K562 (cell line): ENCODE measurements around the gene UFSP2. TPM values are rescaled to one million over a fixed set of nuclear protein-coding genes. Genes with fewer than 3 reads are reported as not detected.

Experiments
- DIDO1 ChIP-seq: fragments of 450-650 bp; IDR thresholded peaks from 2 replicates; pipeline ENCODE4 v1.6.1; 2016; ENCODE audit warnings: low read depth, missing biosample characterization, missing genetic modification characterization
- KDM1A ChIP-seq, 2 experiments: fragments of 450-650 bp; IDR thresholded peaks; 2 replicates each; pipeline ENCODE4 v1.6.1; 2016; ENCODE audit warnings: mild to moderate bottlenecking in 2 of 2
- KLF16 ChIP-seq: IDR thresholded peaks from 2 replicates; pipeline ENCODE4 v1.6.1; 2016; ENCODE audit warnings: antibody characterized with exemption
- MAFK ChIP-seq: IDR thresholded peaks from 2 replicates; pipeline ENCODE4 v1.6.1; 2011; ENCODE audit warnings: low read length, improper control_type of control experiment
- MEF2D ChIP-seq: conservative IDR thresholded peaks from 2 replicates; pipeline ENCODE4 v1.6.1; 2016; ENCODE audit warnings: low read depth, missing genetic modification characterization, missing compliant biosample characterization
- PRDM10 ChIP-seq: fragments of 450-650 bp; IDR thresholded peaks from 2 replicates; pipeline ENCODE4 v1.6.1; 2018; ENCODE audit not compliant: partially characterized antibody
- RAD21 ChIP-seq, 2 experiments: fragments of 250-450 bp in 1 of 2; fragments of 450-650 bp in 1 of 2; sonication (Bioruptor Pico) in 1 of 2; formaldehyde crosslinking in 1 of 2; IDR thresholded peaks in 1 of 2; conservative IDR thresholded peaks in 1 of 2; 2 replicates each; pipeline versions ENCODE4 v1.4.0 to v1.8.0; 2020 to 2022; ENCODE audit warnings: mild to moderate bottlenecking in 2 of 2, moderate library complexity in 1 of 2
- SAP30 ChIP-seq: fragments of 200-600 bp; sonication (generic); IDR thresholded peaks from 2 replicates; pipeline ENCODE4 v1.6.1; 2012; ENCODE audit warnings: borderline replicate concordance, low read depth, mild to moderate bottlenecking, moderate library complexity, low read length, control low read depth, inconsistent platforms; ENCODE audit not compliant: insufficient read depth, poor library complexity, severe bottlenecking
- SIN3A ChIP-seq, 2 experiments: fragments of 150-350 bp in 1 of 2; IDR thresholded peaks; 2 replicates each; pipeline ENCODE4 v1.6.1; 2011 to 2016; ENCODE audit warnings: borderline replicate concordance in 2 of 2, low read depth in 2 of 2, low read length in 2 of 2, mild to moderate bottlenecking in 2 of 2, moderate library complexity in 2 of 2; ENCODE audit not compliant: control insufficient read depth in 1 of 2
- SRSF7 ChIP-seq: fragments of 200-400 bp; formaldehyde crosslinking; optimal IDR thresholded peaks from 2 replicates; pipeline ENCODE3; 2017; ENCODE audit warnings: mild to moderate bottlenecking, low read depth, low read length
- TAF7 ChIP-seq: fragments of 450-650 bp; IDR thresholded peaks from 2 replicates; pipeline ENCODE4 v1.6.1; 2016; ENCODE audit warnings: missing genetic modification characterization, missing compliant biosample characterization
- ZBTB12 ChIP-seq: fragments of 250-450 bp; sonication (Bioruptor Pico); IDR thresholded peaks from 2 replicates; pipeline ENCODE4 v1.4.0; 2020
- ZNF280A ChIP-seq: fragments of 450-650 bp; IDR thresholded peaks from 2 replicates; pipeline ENCODE4 v1.6.1; 2018; ENCODE audit warnings: mild to moderate bottlenecking, low read depth; ENCODE audit not compliant: partially characterized antibody
- ZNF785 ChIP-seq: fragments of 250-450 bp; sonication (Bioruptor Pico); IDR thresholded peaks from 2 replicates; pipeline ENCODE4 v1.4.0; 2020; ENCODE audit warnings: mild to moderate bottlenecking
- polyA plus RNA-seq, 8 experiments: library from polyadenylated mRNA; depleted of rRNA in 4 of 8; stranded (reverse) in 5 of 8; unstranded in 3 of 8; fragments of >200 nt; fragmentation: Nextera tagmentation in 2 of 8; fragmentation: Illumina TruSeq in 1 of 8; extraction: Ambion mirVana in 2 of 8; extraction: Trizol in 1 of 8; gene quantifications; 2 replicates each; pipeline versions ENCODE4 v1.2.1 to v1.2.3, GENCODE V29; 2011 to 2014; ENCODE audit warnings: inconsistent platforms in 1 of 8, missing spikeins in 1 of 8
- total RNA-seq, 7 experiments: library from RNA; depleted of rRNA in 6 of 7; stranded (reverse); fragments of >200 nt in 6 of 7; fragmentation: Illumina TruSeq in 2 of 7; extraction: Trizol in 2 of 7; gene quantifications; 2 replicates each; pipeline versions ENCODE4 v1.2.1 to v1.2.3, GENCODE V29; 2011 to 2021; ENCODE audit warnings: low replicate concordance in 1 of 7
- TF ChIP-seq, protein P1 (sequence below), 3 experiments: fragments of 200-800 bp in 1 of 3; fragments of 250-450 bp in 1 of 3; fragments of 450-650 bp in 1 of 3; sonication (Bioruptor Pico) in 1 of 3; sonication (Bioruptor generic) in 1 of 3; formaldehyde crosslinking in 1 of 3; IDR thresholded peaks; 2 replicates each; pipeline versions ENCODE4 v1.6.1 to v1.8.0; 2016 to 2022; ENCODE audit warnings: mild to moderate bottlenecking in 2 of 3, missing genetic modification characterization in 2 of 3, missing compliant biosample characterization in 1 of 3, moderate library complexity in 1 of 3

The UFSP2 gene
- total and polyA plus RNA-seq, 9 of the 15 experiments (the other 6 are each of a cell fraction or from before 2014, with no cell fraction given) = 20.1 to 55.8 (median 26.6) TPM

DNA sequence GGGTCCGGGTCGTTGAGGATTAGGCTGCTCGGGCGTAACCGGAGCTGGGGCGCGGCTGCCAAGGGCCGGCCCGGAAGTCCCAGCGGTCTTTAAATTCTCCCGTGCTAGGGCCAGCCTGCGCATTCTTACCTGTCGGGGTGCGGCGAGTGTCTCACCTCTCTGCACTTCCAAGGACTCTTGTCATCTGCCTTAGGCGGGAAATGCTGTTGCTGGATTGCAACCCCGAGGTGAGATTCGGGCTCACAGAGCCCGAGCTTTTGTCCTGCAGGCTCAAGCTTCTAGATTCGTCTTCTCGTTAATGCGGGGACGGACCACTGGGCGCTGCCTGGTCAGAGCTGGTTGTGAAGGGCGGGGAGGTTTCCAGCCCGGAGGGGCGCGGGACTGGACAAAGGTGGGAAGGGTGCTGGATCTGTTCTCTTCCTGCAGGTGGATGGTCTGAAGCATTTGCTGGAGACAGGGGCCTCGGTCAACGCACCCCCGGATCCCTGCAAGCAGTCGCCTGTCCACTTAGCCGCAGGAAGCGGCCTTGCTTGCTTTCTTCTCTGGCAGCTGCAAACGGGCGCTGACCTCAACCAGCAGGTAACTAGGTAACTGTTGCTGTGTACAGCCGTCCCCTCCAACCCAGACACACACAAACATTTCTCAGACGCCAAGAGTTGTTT is 28.9 kb downstream of the UFSP2 start, which contains the start of gene ANKRD37 (continued):
- TF ChIP-seq, protein P1, sequence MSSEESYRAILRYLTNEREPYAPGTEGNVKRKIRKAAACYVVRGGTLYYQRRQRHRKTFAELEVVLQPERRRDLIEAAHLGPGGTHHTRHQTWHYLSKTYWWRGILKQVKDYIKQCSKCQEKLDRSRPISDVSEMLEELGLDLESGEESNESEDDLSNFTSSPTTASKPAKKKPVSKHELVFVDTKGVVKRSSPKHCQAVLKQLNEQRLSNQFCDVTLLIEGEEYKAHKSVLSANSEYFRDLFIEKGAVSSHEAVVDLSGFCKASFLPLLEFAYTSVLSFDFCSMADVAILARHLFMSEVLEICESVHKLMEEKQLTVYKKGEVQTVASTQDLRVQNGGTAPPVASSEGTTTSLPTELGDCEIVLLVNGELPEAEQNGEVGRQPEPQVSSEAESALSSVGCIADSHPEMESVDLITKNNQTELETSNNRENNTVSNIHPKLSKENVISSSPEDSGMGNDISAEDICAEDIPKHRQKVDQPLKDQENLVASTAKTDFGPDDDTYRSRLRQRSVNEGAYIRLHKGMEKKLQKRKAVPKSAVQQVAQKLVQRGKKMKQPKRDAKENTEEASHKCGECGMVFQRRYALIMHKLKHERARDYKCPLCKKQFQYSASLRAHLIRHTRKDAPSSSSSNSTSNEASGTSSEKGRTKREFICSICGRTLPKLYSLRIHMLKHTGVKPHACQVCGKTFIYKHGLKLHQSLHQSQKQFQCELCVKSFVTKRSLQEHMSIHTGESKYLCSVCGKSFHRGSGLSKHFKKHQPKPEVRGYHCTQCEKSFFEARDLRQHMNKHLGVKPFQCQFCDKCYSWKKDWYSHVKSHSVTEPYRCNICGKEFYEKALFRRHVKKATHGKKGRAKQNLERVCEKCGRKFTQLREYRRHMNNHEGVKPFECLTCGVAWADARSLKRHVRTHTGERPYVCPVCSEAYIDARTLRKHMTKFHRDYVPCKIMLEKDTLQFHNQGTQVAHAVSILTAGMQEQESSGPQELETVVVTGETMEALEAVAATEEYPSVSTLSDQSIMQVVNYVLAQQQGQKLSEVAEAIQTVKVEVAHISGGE (CRISPR knock-in tag; IDR thresholded peaks at IDR 0.05) = 0 out of 6 replicates have a peak, but pooled peaks of 1 of the 3 experiments have one; percentile 20
- TF ChIP-seq DIDO1 (tag) (no peak), MAFK (no peak), ZNF280A (no peak), SAP30 (peak; percentile 96), SIN3A (IDR thresholded peaks at IDR 0.05; ENCODE audit: borderline replicate concordance in 2 of 2, control insufficient read depth in 1 of 2, low read depth in 2 of 2, low read length in 2 of 2) (0 out of 4 replicates have a peak, but pooled peaks have one; percentile 51 to 68), ZNF785 (CRISPR knock-in tag) (no peak), KLF16 (no peak), MEF2D (no peak), SRSF7 (no peak), RAD21 (CRISPR knock-in tag; conservative IDR thresholded peaks at IDR 0.05 in 1 of 2, IDR thresholded peaks at IDR 0.05 in 1 of 2) (no peak), KDM1A (IDR thresholded peaks at IDR 0.05) (peak in 1 of 2 experiments; percentile 39; a peak in 1 of 4 replicates), ZBTB12 (CRISPR knock-in tag) (no peak), TAF7 (no peak), PRDM10 (peak; percentile 43)
